ENCODE measurements around the gene AMMECR1L.

GRCh38 chr2:127901339-127902056 is 15.7 kb upstream of the AMMECR1L start:
- TF ChIP-seq POLR2A (IDR thresholded peaks at IDR 0.05) (no peak), CTCF (IDR thresholded peaks at IDR 0.05) (no peak)
